ENCODE results near the gene TMA7.

- no peak for TF ChIP-seq CTCF (conservative IDR thresholded peaks at IDR 0.05; ENCODE audit: low read length)
- TF ChIP-seq EZH2phosphoT487 (IDR thresholded peaks at IDR 0.05; ENCODE audit: borderline replicate concordance), result no peak
Observed at GRCh38 chr3:48406443-48407431, 33.3 kb upstream of the TMA7 start.
